GM06990 (cell line): Measurements from ENCODE around the gene ATAD2B.

ENCODE experiments used
- DNase-seq: peaks from one replicate; pipeline ENCODE4 v3.0.0-alpha.2; 2011; ENCODE audit not compliant: insufficient read length; ENCODE audit errors: extremely low read depth
- H3K27me3 ChIP-seq: replicated peaks from 2 replicates; pipeline ENCODE4 v1.6.0; 2011; ENCODE audit warnings: low read length; ENCODE audit not compliant: control insufficient read depth, insufficient read depth
- H3K36me3 ChIP-seq: 2 replicates; pipeline ENCODE4 v1.5.1; 2011; ENCODE audit warnings: low read length; ENCODE audit not compliant: control insufficient read depth, insufficient read depth
- H3K4me3 ChIP-seq: replicated peaks from 2 replicates; pipeline ENCODE4 v1.5.1; 2011; ENCODE audit warnings: low read depth, mild to moderate bottlenecking, control low read depth, low read length
- CTCF ChIP-seq: IDR thresholded peaks from 2 replicates; pipeline ENCODE4 v1.5.1; 2011; ENCODE audit warnings: low read length, control low read depth, mild to moderate bottlenecking, inconsistent platforms; ENCODE audit not compliant: insufficient read depth, poor library complexity, severe bottlenecking

Gene ATAD2B

GRCh38 chr2:23918837-23919489 is 8.0 kb downstream of the ATAD2B start:
- no peak for DNase-seq

GRCh38 chr2:23916727-23917405 is 10.1 kb downstream of the ATAD2B start:
- H3K27me3 ChIP-seq: no peaks in the 10 kb centered on the region
- no peak for DNase-seq
- TF ChIP-seq CTCF: no peak
- no peak overlapping the region for H3K4me3 ChIP-seq
- no peaks in the 10 kb centered on the region for H3K36me3 ChIP-seq

More at GRCh38 chr2:23918837-23919489, 8.0 kb downstream of the ATAD2B start:
- TF ChIP-seq CTCF: no peak
- Histone ChIP-seq H3K36me3 (no peaks in the 10 kb centered on the region), H3K4me3 (no peak overlapping the region), H3K27me3 (no peaks in the 10 kb centered on the region)

DNA sequence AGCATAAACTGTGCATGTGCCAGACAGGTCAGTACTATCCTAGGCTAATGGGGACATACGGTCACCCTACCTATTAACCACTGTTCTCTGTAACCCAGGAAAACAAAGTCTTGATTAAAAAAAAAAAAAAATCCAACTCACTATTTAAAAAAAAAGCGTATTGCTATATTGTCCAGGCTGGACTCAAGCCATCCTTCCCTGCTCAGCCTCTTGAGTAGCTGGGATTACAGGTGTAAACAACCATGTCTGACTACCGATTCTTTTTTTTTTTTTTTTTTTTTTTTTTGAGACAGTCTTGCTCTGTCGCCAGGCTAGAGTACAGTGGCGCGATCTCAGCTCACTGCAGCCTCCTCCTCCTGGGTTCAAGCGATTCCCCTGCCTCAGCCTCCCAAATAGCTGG is 11.6 kb downstream of the ATAD2B start:
- no peak overlapping the region for H3K4me3 ChIP-seq
- no peaks in the 10 kb centered on the region for H3K36me3 ChIP-seq
- no peak for TF ChIP-seq CTCF
- no peak for DNase-seq
- H3K27me3 ChIP-seq: no peaks in the 10 kb centered on the region

DNA sequence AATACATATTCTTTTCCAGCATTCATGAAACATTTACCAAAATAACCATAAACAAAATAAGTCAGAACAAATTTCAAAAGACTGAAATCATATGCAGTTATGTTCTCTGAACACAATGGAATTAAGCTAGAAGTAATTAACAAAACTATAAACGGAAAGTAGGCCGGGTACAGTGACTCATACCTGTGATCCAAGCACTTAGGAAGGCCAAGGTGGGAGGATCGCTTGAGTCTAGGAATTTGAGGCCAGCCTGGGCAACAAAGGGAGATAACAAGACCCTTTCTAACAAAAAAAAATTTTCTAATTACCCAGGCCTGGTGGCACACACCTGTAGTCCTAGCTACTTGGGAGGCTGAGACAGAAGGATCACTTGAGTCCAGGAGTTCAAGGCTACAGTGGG is 14.9 kb downstream of the ATAD2B start:
- no peak overlapping the region for H3K4me3 ChIP-seq
- H3K36me3 ChIP-seq: no peaks in the 10 kb centered on the region
- no peaks in the 10 kb centered on the region for H3K27me3 ChIP-seq
- no peak for DNase-seq
- no peak for TF ChIP-seq CTCF

- H3K27me3 ChIP-seq: no peaks in the 10 kb centered on the region
- DNase-seq: no peak
- no peaks in the 10 kb centered on the region for H3K36me3 ChIP-seq
- H3K4me3 ChIP-seq: no peak overlapping the region
- no peak for TF ChIP-seq CTCF
Observed at GRCh38 chr2:23905155-23905554, 21.8 kb downstream of the ATAD2B start.
